ENCODE measurements around the gene STIP1.

STIP1 gene

DNA sequence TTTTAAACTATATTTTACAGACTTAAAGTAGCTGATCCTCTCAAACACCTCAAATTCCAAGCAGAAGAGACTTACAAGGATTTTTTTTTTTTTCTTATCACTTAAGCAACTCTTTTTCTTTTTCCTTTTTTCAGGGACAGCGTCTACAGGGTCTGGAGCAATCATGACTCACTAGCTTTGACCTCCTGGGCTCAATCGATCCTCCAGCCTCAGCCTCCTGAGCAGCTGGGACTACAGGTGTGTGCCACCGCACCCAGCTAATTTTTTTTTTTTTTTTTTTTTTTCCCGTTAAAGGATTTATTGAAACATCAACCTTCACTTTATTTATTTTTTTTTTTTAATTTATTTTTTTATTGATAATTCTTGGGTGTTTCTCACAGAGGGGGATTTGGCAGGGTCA lies 15.6 kb upstream of the STIP1 start:
- H3K27me3 Mint-ChIP-seq (ENCODE audit: low read depth) = no peaks in the 10 kb centered on the region
- no peak overlapping the region for H3K4me3 Mint-ChIP-seq
- H3K9me3 Mint-ChIP-seq = no peaks in the 10 kb centered on the region
- H3K36me3 Mint-ChIP-seq (ENCODE audit: low read depth) = peaks cover 5% of the 10 kb centered on the region
- no peak for DNase-seq (ENCODE audit: low spot score)
- H3K4me1 Mint-ChIP-seq (ENCODE audit: low read depth) = peaks cover 4% of the 10 kb centered on the region
- H3K27ac Mint-ChIP-seq = no peak overlapping the region

DNA sequence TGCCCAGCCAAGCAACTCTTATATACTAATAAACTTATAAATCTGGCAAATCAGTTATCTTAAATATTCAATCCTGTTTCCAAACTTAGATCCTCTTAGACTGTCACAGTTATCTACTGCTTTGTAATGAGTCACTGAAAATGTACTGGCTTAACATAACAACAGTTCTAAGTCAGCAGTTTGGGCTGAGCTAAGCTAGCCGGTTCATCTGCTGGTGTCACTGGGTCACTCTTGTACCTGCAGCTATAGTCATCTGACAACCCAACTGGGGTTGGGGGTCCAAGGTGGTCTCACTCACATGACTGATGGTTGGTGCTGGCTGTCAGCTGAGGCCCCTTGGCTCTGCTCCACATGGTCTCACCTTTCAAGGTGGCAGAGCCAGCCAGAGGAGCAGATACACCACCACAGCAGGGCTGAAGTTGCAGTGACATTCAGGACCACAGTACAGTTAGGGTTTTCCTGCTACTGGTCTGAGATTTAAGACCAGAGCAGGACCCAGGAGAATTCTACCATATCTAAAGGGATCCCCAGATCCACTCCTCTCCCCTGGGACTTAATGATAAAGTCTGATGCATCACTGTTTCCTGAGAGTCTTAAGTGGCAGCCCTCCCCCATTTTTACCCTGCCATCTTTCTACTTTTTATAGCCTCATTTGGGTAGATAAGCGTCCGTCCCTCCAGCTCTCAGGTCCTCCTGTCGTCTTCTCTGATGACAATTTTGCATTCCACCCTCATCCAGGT lies 12.2 kb upstream of the STIP1 start:
- Mint-ChIP-seq H3K27me3 (ENCODE audit: low read depth) (no peaks in the 10 kb centered on the region), H3K36me3 (ENCODE audit: low read depth) (peaks cover 11% of the 10 kb centered on the region), H3K27ac (no peak overlapping the region), H3K4me1 (ENCODE audit: low read depth) (peaks cover 15% of the 10 kb centered on the region), H3K9me3 (no peaks in the 10 kb centered on the region), H3K4me3 (no peak overlapping the region)
- DNase-seq (ENCODE audit: low spot score) = no peak

DNA sequence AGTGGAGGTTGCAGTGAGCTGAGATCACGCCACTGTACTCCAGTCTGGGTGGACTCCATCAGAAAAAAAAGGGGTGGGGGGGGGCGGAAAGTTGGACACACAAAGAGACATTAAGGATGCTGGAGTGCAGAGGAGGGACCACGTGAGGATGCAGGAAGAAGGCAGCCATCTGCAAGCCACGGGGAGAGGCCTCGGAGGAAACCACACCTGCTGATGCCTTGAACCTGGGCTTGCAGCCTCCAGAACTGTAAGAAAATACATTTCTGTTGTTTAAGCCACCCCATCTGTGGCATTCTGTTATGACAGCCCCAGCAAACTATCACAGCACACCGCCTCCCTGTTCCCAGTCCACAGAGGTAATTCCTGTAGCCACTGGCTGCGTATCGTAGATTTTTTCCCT lies 9.2 kb upstream of the STIP1 start:
- Mint-ChIP-seq H3K4me1 (ENCODE audit: low read depth) (peaks cover 25% of the 10 kb centered on the region), H3K27ac (peak overlapping the region; percentile 60), H3K9me3 (no peaks in the 10 kb centered on the region), H3K27me3 (ENCODE audit: low read depth) (no peaks in the 10 kb centered on the region), H3K4me3 (no peak overlapping the region), H3K36me3 (ENCODE audit: low read depth) (peaks cover 11% of the 10 kb centered on the region)
- DNase-seq (ENCODE audit: low spot score) = no peak

DNA sequence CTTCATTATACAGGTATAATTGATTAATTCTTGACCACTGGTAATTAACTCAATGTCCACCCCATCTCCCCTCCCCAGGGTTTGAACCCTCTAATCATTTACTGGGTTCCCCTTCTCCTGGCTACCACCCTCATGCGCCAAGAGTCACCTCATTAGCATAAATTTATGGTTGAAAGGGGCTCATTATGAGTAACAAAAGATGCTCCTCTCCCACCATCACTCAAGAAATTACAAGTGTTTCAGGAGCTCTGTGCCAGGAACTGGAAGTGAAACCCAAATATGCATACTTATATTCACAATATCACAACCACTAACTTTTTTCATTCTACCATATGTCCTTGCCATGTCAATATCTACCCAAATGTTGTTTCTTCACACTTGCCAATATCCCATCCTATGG lies 7.8 kb upstream of the STIP1 start:
- no peaks in the 10 kb centered on the region for H3K27me3 Mint-ChIP-seq (ENCODE audit: low read depth)
- no peak overlapping the region for H3K27ac Mint-ChIP-seq
- DNase-seq (ENCODE audit: low spot score) = no peak
- H3K4me3 Mint-ChIP-seq = no peak overlapping the region
- peaks cover 13% of the 10 kb centered on the region for H3K36me3 Mint-ChIP-seq (ENCODE audit: low read depth)
- peaks cover 28% of the 10 kb centered on the region for H3K4me1 Mint-ChIP-seq (ENCODE audit: low read depth)
- H3K9me3 Mint-ChIP-seq = no peaks in the 10 kb centered on the region

DNA sequence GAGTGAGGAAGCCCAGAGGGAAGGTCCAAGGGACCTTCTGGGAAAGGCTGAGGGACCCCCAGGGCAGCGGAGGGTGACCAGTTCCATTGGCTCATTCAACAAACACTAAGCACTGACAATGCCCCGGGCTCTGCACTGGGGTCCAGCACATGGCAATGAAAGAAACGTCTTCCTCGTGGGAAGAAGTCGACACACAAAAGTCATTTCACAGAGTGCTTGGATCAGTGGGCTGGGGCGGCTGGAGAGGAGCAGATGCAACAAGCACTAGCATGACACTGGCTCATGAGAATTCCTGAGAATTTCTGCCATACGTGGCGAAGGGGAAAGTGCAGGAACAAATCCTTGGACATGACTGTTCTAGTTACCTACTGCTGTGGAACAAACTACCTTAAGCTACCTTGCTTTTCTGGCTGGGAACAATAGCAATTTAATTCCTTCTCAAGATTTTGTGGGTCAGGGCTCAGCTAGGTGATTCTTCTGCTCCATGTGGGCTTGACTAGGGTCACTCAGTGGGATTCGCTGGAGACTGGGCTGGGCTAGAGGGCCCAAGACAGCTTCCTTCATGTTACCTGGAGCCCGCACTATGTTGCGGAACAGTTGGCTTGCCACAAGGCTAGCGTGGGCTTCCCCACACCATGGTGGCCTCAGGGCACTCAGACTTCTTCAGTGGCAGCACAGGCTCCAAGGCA lies 6.9 kb upstream of the STIP1 start:
- H3K27me3 Mint-ChIP-seq (ENCODE audit: low read depth) = no peaks in the 10 kb centered on the region
- no peak overlapping the region for H3K4me3 Mint-ChIP-seq
- H3K9me3 Mint-ChIP-seq = no peaks in the 10 kb centered on the region

DNA sequence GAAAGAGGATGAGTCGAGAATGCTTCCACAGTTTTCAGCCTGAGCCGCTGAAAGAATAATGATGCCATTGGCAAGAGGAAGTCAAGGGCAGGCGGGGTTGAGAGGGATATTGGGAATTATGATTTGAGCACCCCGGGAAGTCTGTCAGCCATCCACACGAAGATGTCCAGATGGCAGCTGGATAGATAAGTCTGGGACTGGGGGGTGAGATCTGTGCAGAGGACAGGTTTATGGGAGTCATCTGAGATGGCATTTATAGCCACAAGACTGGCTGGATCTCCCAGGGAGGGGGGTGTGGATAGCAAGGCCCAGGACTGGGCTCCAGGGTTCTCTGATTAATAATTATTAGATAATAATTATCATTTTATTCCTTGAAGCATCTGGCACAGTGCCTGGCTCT lies 5.1 kb upstream of the STIP1 start:
- no peak overlapping the region for H3K27ac Mint-ChIP-seq

More for the DNA sequence above, 6.9 kb upstream of the STIP1 start:
- H3K36me3 Mint-ChIP-seq (ENCODE audit: low read depth) = peaks cover 9% of the 10 kb centered on the region
- DNase-seq (ENCODE audit: low spot score) = no peak
- H3K27ac Mint-ChIP-seq = no peak overlapping the region
- H3K4me1 Mint-ChIP-seq (ENCODE audit: low read depth) = peaks cover 36% of the 10 kb centered on the region

DNA sequence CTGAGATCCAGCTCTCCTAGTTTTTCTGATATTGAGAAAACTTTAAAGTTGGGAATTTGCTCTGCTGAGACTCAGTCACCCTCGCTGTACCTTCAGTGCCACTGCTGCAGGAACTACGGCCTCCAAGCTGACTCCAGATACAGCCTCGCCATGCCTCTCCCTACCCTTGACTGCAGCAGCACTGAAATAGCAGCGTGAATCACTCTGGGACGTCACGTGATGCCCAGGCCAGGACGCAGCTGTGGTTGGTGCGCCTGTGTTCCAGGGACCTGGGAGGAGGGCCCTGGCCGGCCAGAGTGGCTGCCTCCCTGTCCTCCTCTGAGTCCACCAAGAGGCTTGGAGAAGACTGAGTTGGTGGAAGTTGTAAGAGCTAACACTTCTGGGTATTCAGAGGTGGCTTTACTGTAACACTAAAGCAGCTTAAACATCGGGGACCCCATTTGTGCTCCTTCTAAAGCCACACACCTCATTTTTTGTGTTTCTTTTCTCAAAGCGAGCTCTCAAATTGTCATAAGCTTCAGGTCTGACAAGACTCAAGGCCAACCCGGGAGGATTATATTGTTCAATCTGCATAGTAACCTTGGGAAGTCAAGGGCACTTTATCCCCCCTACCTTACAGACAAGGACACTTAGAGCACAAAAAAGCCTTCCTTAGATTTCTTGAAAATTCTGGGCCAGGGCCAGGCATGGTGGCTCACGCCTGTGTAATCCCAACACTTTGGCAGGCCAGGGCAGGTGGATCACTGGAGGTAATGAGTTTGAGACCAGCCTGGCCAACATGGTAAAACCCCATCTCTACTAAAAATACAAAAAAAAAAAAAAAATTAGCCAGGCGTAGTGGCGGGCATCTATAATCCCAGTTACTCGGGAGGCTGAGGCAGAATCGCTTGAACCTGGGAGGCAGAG lies 4.2 kb upstream of the STIP1 start:
- Mint-ChIP-seq H3K4me3 (peak overlapping the region; percentile 35), H3K36me3 (ENCODE audit: low read depth) (peaks cover 9% of the 10 kb centered on the region), H3K4me1 (ENCODE audit: low read depth) (peaks cover 35% of the 10 kb centered on the region), H3K27ac (peak overlapping the region; percentile 60), H3K27me3 (ENCODE audit: low read depth) (peaks cover 4% of the 10 kb centered on the region), H3K9me3 (no peaks in the 10 kb centered on the region)
- DNase-seq (ENCODE audit: low spot score) = peak; percentile 59

More for the DNA sequence above, 5.1 kb upstream of the STIP1 start:
- H3K4me3 Mint-ChIP-seq = no peak overlapping the region
- H3K4me1 Mint-ChIP-seq (ENCODE audit: low read depth) = peaks cover 38% of the 10 kb centered on the region
- no peaks in the 10 kb centered on the region for H3K9me3 Mint-ChIP-seq
- peaks cover 2% of the 10 kb centered on the region for H3K27me3 Mint-ChIP-seq (ENCODE audit: low read depth)
- DNase-seq (ENCODE audit: low spot score) = no peak
- peaks cover 9% of the 10 kb centered on the region for H3K36me3 Mint-ChIP-seq (ENCODE audit: low read depth)

DNA sequence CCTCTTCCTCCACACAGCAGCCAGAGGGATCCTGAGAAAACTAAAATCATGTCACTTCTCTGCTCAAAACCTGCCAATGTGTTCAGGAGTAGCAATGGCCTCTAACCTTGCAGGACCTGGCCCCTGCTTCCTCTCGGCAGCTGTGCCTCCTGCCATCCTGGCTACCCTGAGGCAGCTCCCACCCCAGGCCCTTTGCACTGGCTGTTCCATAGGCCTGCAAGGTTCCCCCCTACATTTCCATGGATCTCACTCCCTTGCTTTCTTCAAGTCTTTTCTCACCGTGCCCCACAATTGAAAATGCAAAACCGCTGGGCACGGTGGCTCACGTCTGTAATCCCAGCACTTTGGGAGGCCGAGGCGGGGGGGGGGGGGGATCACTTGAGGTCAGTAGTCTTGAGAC lies 2.1 kb upstream of the STIP1 start:
- H3K27me3 Mint-ChIP-seq (ENCODE audit: low read depth) = peaks cover 4% of the 10 kb centered on the region
- peak overlapping the region; percentile 47 for H3K4me3 Mint-ChIP-seq
- H3K9me3 Mint-ChIP-seq = no peaks in the 10 kb centered on the region
- peaks cover 7% of the 10 kb centered on the region for H3K36me3 Mint-ChIP-seq (ENCODE audit: low read depth)
- peak overlapping the region; percentile 31 for H3K27ac Mint-ChIP-seq
- peaks cover 26% of the 10 kb centered on the region for H3K4me1 Mint-ChIP-seq (ENCODE audit: low read depth)
- DNase-seq (ENCODE audit: low spot score) = no peak

DNA sequence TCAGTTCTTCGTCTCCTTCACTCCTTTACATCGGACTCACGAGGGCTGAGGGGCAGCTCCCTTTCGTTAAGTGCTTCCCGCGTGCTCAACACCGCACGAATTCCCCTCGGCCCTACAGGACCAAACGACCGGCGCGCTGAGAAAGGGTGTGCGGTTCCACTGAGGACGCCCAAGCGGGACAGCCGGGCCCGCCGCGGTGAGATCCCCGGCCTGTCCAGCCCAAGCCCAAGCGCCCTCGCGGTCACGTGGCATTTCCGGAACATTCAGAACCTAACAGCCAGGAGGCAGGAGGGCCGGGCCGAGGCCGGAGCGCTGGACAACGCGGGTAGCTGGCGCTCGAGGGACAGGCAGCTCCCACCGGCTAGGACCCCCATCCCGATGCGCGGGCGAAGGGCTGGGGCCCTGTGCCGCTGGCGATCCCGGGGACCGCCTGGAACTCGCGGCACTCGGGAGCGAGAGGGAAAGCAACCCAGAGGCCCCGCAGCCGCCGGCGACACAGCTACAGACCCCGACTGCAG lies 737 bp upstream of the STIP1 start:
- Mint-ChIP-seq H3K27ac (peak overlapping the region; percentile 99), H3K36me3 (ENCODE audit: low read depth) (peaks cover 12% of the 10 kb centered on the region), H3K4me3 (peak overlapping the region; percentile 98), H3K9me3 (no peaks in the 10 kb centered on the region), H3K4me1 (ENCODE audit: low read depth) (peaks cover 30% of the 10 kb centered on the region), H3K27me3 (ENCODE audit: low read depth) (peaks cover 4% of the 10 kb centered on the region)
- DNase-seq (ENCODE audit: low spot score) = no peak

DNA sequence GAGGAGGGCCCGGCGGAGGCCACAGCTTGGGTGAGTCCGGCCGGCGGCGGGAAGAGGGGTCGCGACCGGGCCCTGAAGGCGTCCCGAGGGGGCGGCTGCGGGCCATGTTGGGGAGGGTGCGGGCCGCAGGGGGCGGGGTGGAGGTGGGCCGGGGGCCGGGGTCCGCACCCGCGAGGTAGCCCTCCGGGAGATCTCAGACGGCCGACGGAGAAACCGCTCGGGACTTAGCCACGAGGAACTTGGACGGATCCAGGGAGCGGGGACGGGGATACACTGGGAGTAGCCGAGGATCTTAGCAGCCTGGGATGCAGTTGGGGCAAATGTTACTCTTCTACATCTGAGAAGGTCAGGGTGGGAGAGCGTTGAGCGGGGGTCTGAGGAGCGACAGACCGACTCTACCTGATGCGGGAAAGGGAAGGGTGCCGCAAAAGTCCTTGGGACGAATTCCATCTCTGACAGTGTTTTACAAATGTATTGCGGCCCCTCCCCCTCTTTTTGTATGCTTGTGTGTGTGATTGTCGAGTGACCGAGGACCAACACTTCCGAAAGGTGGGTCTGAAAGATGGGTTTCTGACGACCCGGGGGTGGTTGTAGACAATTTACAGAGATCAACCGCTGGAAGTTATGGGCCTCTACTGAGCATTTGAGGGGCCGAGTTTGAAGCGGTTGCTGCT lies 658 bp downstream of the STIP1 start:
- DNase-seq (ENCODE audit: low spot score) = peak; percentile 60

DNA sequence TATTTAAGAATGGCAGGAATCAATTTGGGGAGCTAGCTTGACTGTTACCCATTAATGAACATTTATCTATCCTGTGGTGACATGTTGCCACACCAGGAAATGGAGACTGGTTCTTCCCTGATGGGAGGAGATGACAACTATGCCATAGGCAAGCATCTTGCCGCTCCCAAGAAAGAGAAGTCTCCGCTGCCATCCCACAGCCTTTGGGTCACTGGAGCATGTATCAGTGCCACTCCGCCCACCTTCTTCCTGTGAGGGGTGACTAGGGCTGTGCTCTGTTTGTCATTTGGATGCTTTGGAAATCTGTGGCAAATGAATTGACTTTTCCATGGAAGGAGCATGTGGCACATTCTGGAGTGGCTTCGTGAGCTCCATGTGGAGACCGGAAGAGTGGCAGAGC lies 6.5 kb downstream of the STIP1 start:
- H3K9me3 Mint-ChIP-seq = no peaks in the 10 kb centered on the region
- H3K4me3 Mint-ChIP-seq = no peak overlapping the region
- H3K27me3 Mint-ChIP-seq (ENCODE audit: low read depth) = no peaks in the 10 kb centered on the region
- H3K4me1 Mint-ChIP-seq (ENCODE audit: low read depth) = peaks cover 13% of the 10 kb centered on the region
- H3K36me3 Mint-ChIP-seq (ENCODE audit: low read depth) = peaks cover 54% of the 10 kb centered on the region
- DNase-seq (ENCODE audit: low spot score) = no peak
- no peak overlapping the region for H3K27ac Mint-ChIP-seq

More for the DNA sequence above, 658 bp downstream of the STIP1 start:
- H3K4me1 Mint-ChIP-seq (ENCODE audit: low read depth) = peaks cover 25% of the 10 kb centered on the region
- H3K4me3 Mint-ChIP-seq = no peak overlapping the region
- no peak overlapping the region for H3K27ac Mint-ChIP-seq
- peaks cover 15% of the 10 kb centered on the region for H3K36me3 Mint-ChIP-seq (ENCODE audit: low read depth)
- H3K27me3 Mint-ChIP-seq (ENCODE audit: low read depth) = peaks cover 4% of the 10 kb centered on the region
- H3K9me3 Mint-ChIP-seq = no peaks in the 10 kb centered on the region

DNA sequence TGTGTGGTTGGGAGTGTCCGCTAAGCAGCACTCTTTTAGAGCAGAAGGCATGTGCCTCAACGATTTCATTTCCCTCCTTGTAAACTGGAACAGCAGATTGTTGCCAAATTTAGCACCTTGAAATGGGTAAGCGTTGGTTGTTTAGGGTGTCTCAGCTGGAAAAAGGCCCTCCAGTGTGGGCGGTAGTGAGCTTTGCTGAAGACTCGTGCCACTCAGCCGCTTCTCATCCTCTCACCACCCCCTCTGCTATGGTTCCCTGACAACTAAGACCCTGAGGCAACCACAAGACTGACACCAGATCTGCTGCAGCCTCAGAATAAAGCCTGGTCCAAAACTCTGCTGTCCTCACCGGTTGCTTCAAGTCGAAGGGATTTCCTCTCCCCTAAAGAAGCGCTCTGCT lies 10.7 kb downstream of the STIP1 start:
- no peaks in the 10 kb centered on the region for H3K27me3 Mint-ChIP-seq (ENCODE audit: low read depth)
- H3K4me1 Mint-ChIP-seq (ENCODE audit: low read depth) = peaks cover 3% of the 10 kb centered on the region
- no peaks in the 10 kb centered on the region for H3K9me3 Mint-ChIP-seq
- no peak overlapping the region for H3K27ac Mint-ChIP-seq
- no peak for DNase-seq (ENCODE audit: low spot score)
- no peak overlapping the region for H3K4me3 Mint-ChIP-seq
- peaks cover 74% of the 10 kb centered on the region for H3K36me3 Mint-ChIP-seq (ENCODE audit: low read depth)

DNA sequence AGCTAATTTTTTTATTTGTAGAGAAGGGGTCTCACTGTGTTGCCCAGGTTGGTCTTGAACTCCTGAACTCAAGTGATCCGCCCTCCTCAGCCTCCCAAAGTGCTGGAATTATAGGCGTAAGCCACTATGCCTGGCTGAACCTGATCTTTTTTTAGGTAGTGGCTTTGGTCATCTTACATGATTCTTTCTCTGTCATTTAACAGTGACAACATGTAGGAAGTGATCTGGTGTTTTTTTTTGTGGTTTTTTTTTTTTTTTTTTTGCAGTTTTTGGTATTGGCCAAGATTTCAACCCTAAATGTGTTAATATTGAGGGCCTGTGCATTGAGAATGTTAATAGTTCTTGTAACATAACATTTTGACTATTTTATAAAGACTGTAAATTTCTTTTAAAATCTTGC lies 12.5 kb downstream of the STIP1 start:
- Mint-ChIP-seq H3K36me3 (ENCODE audit: low read depth) (peaks cover 80% of the 10 kb centered on the region), H3K4me1 (ENCODE audit: low read depth) (peaks cover 6% of the 10 kb centered on the region), H3K27ac (no peak overlapping the region), H3K9me3 (no peaks in the 10 kb centered on the region), H3K27me3 (ENCODE audit: low read depth) (no peaks in the 10 kb centered on the region), H3K4me3 (no peak overlapping the region)
- no peak for DNase-seq (ENCODE audit: low spot score)

Data from T-helper 2 cell treated with Interferon-gamma antibody and Interleukin-4, amounts not matched to agents 5 μg/mL and 100 μg/mL, for 36 hours (primary cell).